OCI-LY3 (cell line): ENCODE results near the gene IL25.

ENCODE experiments used
- CTCF ChIP-seq: fragments of 200-600, 300-600 bp; sonication (generic); IDR thresholded peaks from 2 replicates; pipeline ENCODE4 v1.5.1; 2014; ENCODE audit warnings: antibody characterized with exemption, low read length, low read depth
- EZH2phosphoT487 ChIP-seq: fragments of 200-600 bp; shearing (Covaris generic); IDR thresholded peaks from 2 replicates; pipeline ENCODE4 v1.6.1; 2018; ENCODE audit warnings: antibody characterized with exemption, mixed run types, low read depth

GRCh38 chr14:23360496-23360895 is 12.1 kb upstream of the IL25 start:
- TF ChIP-seq CTCF, result peak; percentile 7; the same call in 1 of the 2 replicates
- TF ChIP-seq EZH2phosphoT487, result no peak
